A673 (cell line): ENCODE data around the gene MICAL2. TPM values are rescaled to one million over a fixed set of nuclear protein-coding genes. Genes with fewer than 3 reads are reported as not detected.

Source experiments
- BruUV-seq: library from RNA; stranded (reverse); fragments of 400-500 nt; replicated peaks from 2 replicates; lab custom pipeline; 2021; lab: Mats Ljungman, UMichigan
- CTCF ChIA-PET: fragments of 300-600 bp; sonication (Branson Sonifier 250); formaldehyde crosslinking; loops from one replicate; lab custom pipeline; 2022; ENCODE audit warnings: antibody characterized with exemption; lab: Charles Lee
- POLR2A ChIA-PET: fragments of 300-600 bp; sonication (Branson Sonifier 250); formaldehyde crosslinking; loops from one replicate; lab custom pipeline; 2022; ENCODE audit warnings: antibody characterized with exemption; ENCODE audit not compliant: low non-redundant PET; lab: Charles Lee
- DNase-seq: peaks from one replicate; pipeline ENCODE4 v3.0.0-alpha.2; 2015; ENCODE audit warnings: low spot score
- H3K27ac ChIP-seq: fragments of 200-600 bp; sonication (generic); 2 replicates; pipeline ENCODE4 v1.5.1; 2016; ENCODE audit warnings: mixed run types, low read depth, mild to moderate bottlenecking, mixed read lengths, antibody characterized with exemption, low read length; ENCODE audit not compliant: poor library complexity, severe bottlenecking
- H3K27me3 ChIP-seq: fragments of 200-600 bp; sonication (generic); replicated peaks from 2 replicates; pipeline ENCODE4 v1.6.1; 2017; ENCODE audit warnings: mixed run types, low read depth, mild to moderate bottlenecking, mixed read lengths, antibody characterized with exemption, low read length; ENCODE audit not compliant: insufficient read depth, poor library complexity
- H3K36me3 ChIP-seq: fragments of 200-600 bp; sonication (generic); 2 replicates; pipeline ENCODE4 v1.6.1; 2016; ENCODE audit warnings: mixed run types, mild to moderate bottlenecking, mixed read lengths, antibody characterized with exemption, low read length; ENCODE audit not compliant: insufficient read depth, poor library complexity, severe bottlenecking
- H3K4me1 ChIP-seq: fragments of 200-600 bp; sonication (generic); 2 replicates; pipeline ENCODE4 v1.6.1; 2017; ENCODE audit warnings: mixed run types, mild to moderate bottlenecking, mixed read lengths, antibody characterized with exemption, low read length; ENCODE audit not compliant: insufficient read depth, poor library complexity, severe bottlenecking
- H3K4me3 ChIP-seq: fragments of 200-600 bp; sonication (generic); 2 replicates; pipeline ENCODE4 v1.5.1; 2016; ENCODE audit warnings: low read depth, mixed run types, mild to moderate bottlenecking, mixed read lengths, low read length; ENCODE audit not compliant: poor library complexity, severe bottlenecking
- H3K9me3 ChIP-seq: fragments of 200-600 bp; sonication (generic); 2 replicates; pipeline ENCODE4 v1.6.1; 2016; ENCODE audit warnings: mixed run types, low read depth, mild to moderate bottlenecking, mixed read lengths, antibody characterized with exemption, low read length; ENCODE audit not compliant: poor library complexity, severe bottlenecking
- CTCF ChIP-seq: fragments of 300-800, 200-600 bp; sonication (generic); conservative IDR thresholded peaks from 2 replicates; pipeline ENCODE4 v1.5.1; 2017; ENCODE audit warnings: low read depth, mild to moderate bottlenecking, antibody characterized with exemption, low read length, moderate library complexity, mixed read lengths
- EZH2 ChIP-seq: fragments of 200-600 bp; sonication (generic); IDR thresholded peaks from 2 replicates; pipeline ENCODE4 v1.6.1; 2017; ENCODE audit warnings: borderline replicate concordance, low read depth, mild to moderate bottlenecking, mixed read lengths, antibody characterized with exemption, low read length; ENCODE audit not compliant: poor library complexity, severe bottlenecking
- intact Hi-C: fragments of 100-400 bp; cut with micrococcal nuclease; formaldehyde crosslinking; loops from one replicate; pipeline ENCODE4 v1.10.0; 2022; ENCODE audit not compliant: unreplicated experiment
- total RNA-seq: library from RNA; stranded (reverse); gene quantifications from 2 replicates; pipeline ENCODE4 v1.2.3, GENCODE V29; 2021

The MICAL2 gene
- total RNA-seq, 1 experiment from 2014 or later, result 1.1 TPM

- Histone ChIP-seq H3K4me1 (no peaks in the 10 kb centered on the region), H3K4me3 (no peak overlapping the region), H3K36me3 (no peaks in the 10 kb centered on the region), H3K9me3 (no peaks in the 10 kb centered on the region), H3K27me3 (peaks cover 11% of the 10 kb centered on the region), H3K27ac (no peak overlapping the region)
- no peak for DNase-seq
- CTCF ChIA-PET, result no interaction called here
- intact Hi-C loops, result no loop called here
- TF ChIP-seq EZH2 (no peak), CTCF (no peak)
- POLR2A ChIA-PET, result no interaction called here
- no TSS peak for BruUV-seq
Measured at GRCh38 chr11:12100429-12100828, 10.0 kb upstream of the MICAL2 start.

- CTCF ChIA-PET, result no interaction called here
- Histone ChIP-seq H3K4me3 (no peak overlapping the region), H3K9me3 (no peaks in the 10 kb centered on the region), H3K4me1 (no peaks in the 10 kb centered on the region), H3K27ac (no peak overlapping the region), H3K27me3 (peaks cover 11% of the 10 kb centered on the region), H3K36me3 (no peaks in the 10 kb centered on the region)
- intact Hi-C loops, result no loop called here
- no peak for DNase-seq
- BruUV-seq, result no TSS peak
- POLR2A ChIA-PET, result no interaction called here
- TF ChIP-seq CTCF, result no peak
Measured at GRCh38 chr11:12100841-12101242, 9.5 kb upstream of the MICAL2 start.

GRCh38 chr11:12101318-12101717, 9.1 kb upstream of the MICAL2 start:
- Histone ChIP-seq H3K9me3 (no peaks in the 10 kb centered on the region), H3K4me3 (no peak overlapping the region), H3K27ac (no peak overlapping the region), H3K4me1 (no peaks in the 10 kb centered on the region), H3K36me3 (no peaks in the 10 kb centered on the region), H3K27me3 (peaks cover 11% of the 10 kb centered on the region)
- POLR2A ChIA-PET, result no interaction called here
- no peak for DNase-seq
- no TSS peak for BruUV-seq
- no peak for TF ChIP-seq EZH2
- no peak for TF ChIP-seq CTCF
- intact Hi-C loops, result no loop called here
- CTCF ChIA-PET, result no interaction called here
